Mammary epithelial cell (primary cell): ENCODE data around the gene HIP1R.

ENCODE experiments used
- EZH2 ChIP-seq: IDR thresholded peaks from 2 replicates; pipeline ENCODE4 v1.6.1; 2012; ENCODE audit warnings: low read length, inconsistent platforms, borderline replicate concordance
- TF ChIP-seq, protein P1 (sequence below), 2 donors: IDR thresholded peaks in 1 of 2; conservative IDR thresholded peaks in 1 of 2; 2 replicates each; pipeline ENCODE4 v1.5.1; 2011 to 2012; ENCODE audit warnings: inconsistent platforms in 2 of 2, low read length in 2 of 2, mild to moderate bottlenecking in 2 of 2, control low read depth in 1 of 2, low read depth in 1 of 2; ENCODE audit not compliant: insufficient read depth in 1 of 2; ENCODE audit errors: extremely low read depth in 1 of 2

- TF ChIP-seq, protein P1, sequence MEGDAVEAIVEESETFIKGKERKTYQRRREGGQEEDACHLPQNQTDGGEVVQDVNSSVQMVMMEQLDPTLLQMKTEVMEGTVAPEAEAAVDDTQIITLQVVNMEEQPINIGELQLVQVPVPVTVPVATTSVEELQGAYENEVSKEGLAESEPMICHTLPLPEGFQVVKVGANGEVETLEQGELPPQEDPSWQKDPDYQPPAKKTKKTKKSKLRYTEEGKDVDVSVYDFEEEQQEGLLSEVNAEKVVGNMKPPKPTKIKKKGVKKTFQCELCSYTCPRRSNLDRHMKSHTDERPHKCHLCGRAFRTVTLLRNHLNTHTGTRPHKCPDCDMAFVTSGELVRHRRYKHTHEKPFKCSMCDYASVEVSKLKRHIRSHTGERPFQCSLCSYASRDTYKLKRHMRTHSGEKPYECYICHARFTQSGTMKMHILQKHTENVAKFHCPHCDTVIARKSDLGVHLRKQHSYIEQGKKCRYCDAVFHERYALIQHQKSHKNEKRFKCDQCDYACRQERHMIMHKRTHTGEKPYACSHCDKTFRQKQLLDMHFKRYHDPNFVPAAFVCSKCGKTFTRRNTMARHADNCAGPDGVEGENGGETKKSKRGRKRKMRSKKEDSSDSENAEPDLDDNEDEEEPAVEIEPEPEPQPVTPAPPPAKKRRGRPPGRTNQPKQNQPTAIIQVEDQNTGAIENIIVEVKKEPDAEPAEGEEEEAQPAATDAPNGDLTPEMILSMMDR (conservative IDR thresholded peaks at IDR 0.05 in 1 of 2, IDR thresholded peaks at IDR 0.05 in 1 of 2; ENCODE audit: extremely low read depth in 1 of 2, insufficient read depth in 1 of 2, low read depth in 1 of 2, low read length in 2 of 2) = no peak
- no peak for TF ChIP-seq EZH2
These were observed 68.4 kb downstream of the HIP1R start for GRCh38 chr12:122903693-122904034.
